ENCODE measurements around the gene ADGRD1.

The ADGRD1 gene

GRCh38 chr12:131153956-131154355, 200.2 kb downstream of the ADGRD1 start:
- H3K4me3 ChIP-seq (ENCODE audit: low read depth, low read length) = no peak overlapping the region
- no peak for TF ChIP-seq CTCF (IDR thresholded peaks at IDR 0.05; ENCODE audit: low read depth, low read length)

DNA sequence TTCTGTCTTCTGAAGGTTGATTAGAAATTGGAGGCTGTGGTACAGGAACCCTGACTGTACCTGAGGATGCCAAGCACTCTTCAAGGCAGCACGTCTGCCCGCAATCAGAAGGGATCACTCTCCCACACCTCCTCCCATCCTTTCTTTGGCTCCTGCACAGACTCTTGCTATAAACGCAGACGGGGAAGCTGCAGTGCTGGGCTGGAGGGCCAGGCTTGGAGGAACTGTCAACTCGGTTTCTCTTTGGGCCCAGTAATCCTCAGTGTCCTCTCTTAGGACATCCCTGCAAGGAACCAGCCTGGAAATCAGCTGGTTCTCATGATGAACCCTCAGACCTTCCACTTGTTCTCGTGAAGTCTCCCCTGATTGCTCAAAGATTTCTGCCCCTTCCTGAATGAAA, 201.4 kb downstream of the ADGRD1 start:
- TF ChIP-seq CTCF (IDR thresholded peaks at IDR 0.05; ENCODE audit: low read depth, low read length) = no peak
- no peak overlapping the region for H3K4me3 ChIP-seq (ENCODE audit: low read depth, low read length)

- TF ChIP-seq CTCF (IDR thresholded peaks at IDR 0.05; ENCODE audit: low read depth, low read length) = no peak
- H3K4me3 ChIP-seq (ENCODE audit: low read depth, low read length) = no peak overlapping the region
Measured at GRCh38 chr12:131157743-131158142, 204.0 kb downstream of the ADGRD1 start.

DNA sequence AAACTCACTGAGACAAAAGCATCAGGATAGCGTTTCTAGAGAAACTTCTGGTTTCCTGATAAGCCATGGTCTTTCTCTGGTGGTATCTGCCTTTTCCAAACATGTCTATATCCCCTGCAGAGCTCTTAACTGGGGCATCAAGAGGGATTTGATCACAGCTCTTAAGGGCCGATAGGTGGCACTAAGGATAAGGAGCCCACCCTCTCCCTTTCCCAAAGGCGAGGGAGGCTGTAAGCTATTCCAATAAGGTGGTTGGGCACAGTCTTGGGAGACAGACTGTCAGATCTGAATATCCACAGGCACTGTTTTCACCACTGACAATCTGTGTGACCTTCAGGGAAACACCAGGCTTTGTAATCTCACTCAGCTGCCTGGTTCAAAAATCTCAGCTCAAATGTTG, 206.0 kb downstream of the ADGRD1 start:
- H3K4me3 ChIP-seq (ENCODE audit: low read depth, low read length) = no peak overlapping the region
- TF ChIP-seq CTCF (IDR thresholded peaks at IDR 0.05; ENCODE audit: low read depth, low read length) = no peak

GRCh38 chr12:131162113-131162512, 208.4 kb downstream of the ADGRD1 start:
- no peak for TF ChIP-seq CTCF (IDR thresholded peaks at IDR 0.05; ENCODE audit: low read depth, low read length)
- no peak overlapping the region for H3K4me3 ChIP-seq (ENCODE audit: low read depth, low read length)

- TF ChIP-seq CTCF (IDR thresholded peaks at IDR 0.05; ENCODE audit: low read depth, low read length) = no peak
- H3K4me3 ChIP-seq (ENCODE audit: low read depth, low read length) = no peak overlapping the region
Measured at GRCh38 chr12:131163189-131163738, 209.6 kb downstream of the ADGRD1 start.

DNA sequence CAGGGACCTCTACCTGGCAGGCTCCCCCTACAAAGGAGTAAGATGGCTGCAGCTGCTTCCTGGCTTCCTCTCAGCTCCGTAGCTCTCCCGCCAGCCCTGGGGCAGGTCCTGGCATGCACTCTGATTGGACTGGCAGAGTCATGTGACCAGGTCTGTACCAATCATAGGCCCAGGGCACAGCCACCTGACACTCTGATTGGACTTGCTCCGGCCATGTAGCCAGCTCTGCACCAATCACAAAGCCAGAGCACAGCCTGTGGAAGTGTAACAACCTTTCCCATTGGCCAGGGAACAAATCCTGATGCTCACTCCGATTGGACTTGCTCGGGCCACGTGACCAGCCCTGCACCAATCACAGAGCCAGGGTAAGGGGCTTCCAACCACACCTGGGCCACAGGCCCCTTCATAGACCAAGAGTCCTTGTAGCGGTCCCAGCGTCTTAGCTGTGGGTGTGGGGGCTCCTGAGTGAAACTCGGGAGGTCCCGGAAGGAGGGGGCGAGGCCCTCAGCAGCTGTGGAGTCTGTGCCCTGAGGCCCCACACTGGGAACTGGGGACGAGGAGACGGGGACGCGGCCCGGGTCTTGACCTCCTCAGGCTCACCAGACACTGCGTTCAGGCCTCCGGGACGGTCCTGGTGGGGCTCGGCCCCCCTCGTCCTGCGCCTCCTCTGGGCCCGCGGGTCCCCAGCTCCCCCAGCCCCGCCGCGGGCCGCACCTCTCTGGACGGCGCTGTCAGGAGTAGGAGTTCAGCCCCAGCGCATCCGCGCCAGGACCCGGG, 210.6 kb downstream of the ADGRD1 start:
- no peak overlapping the region for H3K4me3 ChIP-seq (ENCODE audit: low read depth, low read length)
- TF ChIP-seq CTCF (IDR thresholded peaks at IDR 0.05; ENCODE audit: low read depth, low read length) = no peak

All from WI38 (cell line).